Esophagus muscularis mucosa (tissue), 4 donors: ENCODE results near the gene DGCR8. TPM values are rescaled to one million over a fixed set of nuclear protein-coding genes. Genes with fewer than 3 reads are reported as not detected.

Experiments
- DNase-seq: peaks from one replicate; pipeline ENCODE4 v3.0.0-alpha.2; 2017; ENCODE audit errors: extremely low spot score
- H3K27ac ChIP-seq, 4 donors: fragments of 200-600 bp; sonication (generic); replicated peaks in 1 of 4; 1 replicate in 3 of 4; 2 replicates in 1 of 4; pipeline ENCODE4 v1.5.1; 2016 to 2019; ENCODE audit warnings: mild to moderate bottlenecking in 1 of 4
- H3K27me3 ChIP-seq, 4 donors: fragments of 200-600 bp; sonication (generic); one replicate each; pipeline versions ENCODE4 v1.5.1 to v1.6.0; 2016 to 2019
- H3K36me3 ChIP-seq, 4 donors: fragments of 200-600 bp; sonication (generic); one replicate each; pipeline ENCODE4 v1.5.1; 2016 to 2019
- H3K4me1 ChIP-seq, 4 donors: fragments of 200-600 bp; sonication (generic); one replicate each; pipeline ENCODE4 v1.5.1; 2016 to 2019
- H3K4me3 ChIP-seq, 4 donors: fragments of 200-600 bp; sonication (generic); 1 replicate in 2 of 4; 2 replicates in 2 of 4; pipeline ENCODE4 v1.5.1; 2016 to 2019; ENCODE audit warnings: mild to moderate bottlenecking in 4 of 4, moderate library complexity in 1 of 4
- H3K9me3 ChIP-seq, 4 donors: fragments of 200-600 bp; sonication (generic); 1 replicate in 3 of 4; 2 replicates in 1 of 4; pipeline ENCODE4 v1.5.1; 2016 to 2019
- CTCF ChIP-seq, 3 experiments: fragments of 200-600 bp in 2 of 3; fragments of 450-650 bp in 1 of 3; sonication (generic) in 2 of 3; IDR thresholded peaks; one replicate each; pipeline ENCODE4 v1.5.1; 2017 to 2019; ENCODE audit warnings: antibody characterized with exemption in 3 of 3, mild to moderate bottlenecking in 2 of 3, moderate library complexity in 1 of 3
- EP300 ChIP-seq: sonication (generic); formaldehyde crosslinking; IDR thresholded peaks from one replicate; pipeline ENCODE4 v1.6.1; 2017; ENCODE audit warnings: antibody characterized with exemption
- POLR2A ChIP-seq: fragments of 450-650 bp; IDR thresholded peaks from one replicate; pipeline ENCODE4 v1.6.1; 2017; ENCODE audit warnings: antibody characterized with exemption, moderate library complexity, mild to moderate bottlenecking, low read depth
- POLR2AphosphoS5 ChIP-seq, 2 donors: sonication (generic); formaldehyde crosslinking; IDR thresholded peaks; one replicate each; pipeline ENCODE4 v1.6.1; 2017; ENCODE audit warnings: antibody characterized with exemption in 2 of 2
- WGBS: methylation state at CpG from one replicate; pipeline ENCODE4 v1.1.5; 2018; 5-methylcytosine and 5-hydroxymethylcytosine counted together
- intact Hi-C: fragments of 100-400 bp; cut with DNase I; formaldehyde crosslinking; loops from one replicate; pipeline ENCODE4 v1.15.1; 2023
- total RNA-seq, 4 donors: library from RNA; depleted of rRNA; stranded (reverse); fragments of >200 nt; gene quantifications; one replicate each; pipeline versions ENCODE4 v1.1.0 to v1.2.1, GENCODE V29; 2016

Gene DGCR8
- total RNA-seq, 4 donors from 2014 or later = 16.9 to 26.6 (median 19.6) TPM

DNA sequence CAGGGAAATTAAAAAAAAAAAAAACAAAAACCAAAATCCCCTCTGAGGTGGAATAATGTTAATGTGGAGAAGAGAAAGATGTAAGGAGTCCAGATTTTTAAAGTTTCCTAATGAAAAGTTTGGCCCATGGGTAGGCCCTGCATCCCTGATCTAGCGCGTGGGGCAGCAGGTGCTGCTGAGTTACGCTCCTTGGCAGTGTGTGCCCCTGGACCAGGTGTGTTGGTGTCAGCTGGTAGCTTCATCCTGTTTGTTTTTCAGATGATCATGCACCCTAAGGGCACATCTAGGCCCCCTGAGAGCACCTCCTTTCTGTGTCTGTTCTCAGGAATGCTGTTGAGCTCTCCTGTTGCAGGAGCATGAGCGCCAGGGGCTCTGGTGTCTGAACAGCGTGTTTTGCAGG is 6.7 kb downstream of the DGCR8 start:
- TF ChIP-seq POLR2A = no peak
- WGBS = 94% methylated on average over 5 of the region's 5 CpGs
- DNase-seq = no peak
- no peaks in the 10 kb centered on the region for H3K27me3 ChIP-seq
- intact Hi-C loops = no loop called here
- peaks cover 58 to 63% (median 62%) of the 10 kb centered on the region in 4 donors for H3K36me3 ChIP-seq
- H3K9me3 ChIP-seq = no peaks in the 10 kb centered on the region
- no peak overlapping the region for H3K4me3 ChIP-seq
- H3K4me1 ChIP-seq = peaks cover 34 to 40% (median 35%) of the 10 kb centered on the region in 4 donors
- no peak overlapping the region for H3K27ac ChIP-seq

DNA sequence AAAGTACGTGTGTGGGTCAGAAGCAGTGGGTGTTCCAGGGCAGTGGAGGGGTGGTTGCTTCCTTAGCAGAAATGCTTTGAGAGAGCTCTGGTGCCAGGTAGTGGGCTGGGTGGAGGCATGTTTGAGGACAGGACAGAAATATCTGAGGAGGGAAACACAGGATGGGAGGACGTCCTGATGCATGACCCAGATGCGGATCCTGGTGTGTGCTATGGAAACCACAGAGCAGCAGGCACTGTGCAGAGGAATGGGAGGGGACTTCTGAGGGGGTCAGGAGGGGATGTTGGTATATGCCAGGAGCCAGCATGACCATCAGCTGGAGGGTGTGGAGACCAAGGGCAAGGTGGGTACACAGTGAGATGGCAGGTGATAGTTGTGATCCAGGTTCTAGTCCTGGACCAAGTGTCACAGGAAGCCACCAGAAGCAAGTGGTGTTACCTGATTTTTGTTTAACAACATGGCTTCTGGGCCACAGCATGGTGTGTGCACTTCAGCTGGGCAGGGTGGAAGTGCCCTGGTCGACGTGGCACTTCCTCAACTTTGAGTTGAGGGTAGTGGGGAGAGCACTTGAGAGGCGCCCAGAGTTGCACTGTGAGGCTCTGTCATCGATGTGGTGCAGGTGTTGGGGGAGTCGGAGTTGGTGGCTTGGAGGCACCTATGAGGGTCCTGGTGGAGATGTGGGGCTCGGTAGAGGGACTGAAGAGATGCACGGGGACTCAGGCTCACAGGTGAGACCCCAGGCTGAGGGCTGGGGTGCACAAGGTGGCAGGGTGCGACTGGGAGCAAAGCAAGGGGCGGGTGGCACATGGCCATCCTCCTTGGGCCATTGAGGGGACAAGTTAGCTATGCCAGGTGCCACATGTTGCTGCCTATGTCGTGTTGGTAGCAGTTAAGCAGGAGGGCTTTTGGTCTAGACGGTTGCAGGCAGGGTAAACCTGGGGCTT is 7.5 kb downstream of the DGCR8 start:
- no peak for DNase-seq
- Histone ChIP-seq H3K27ac (no peak overlapping the region), H3K9me3 (no peaks in the 10 kb centered on the region), H3K27me3 (no peaks in the 10 kb centered on the region), H3K36me3 (peaks cover 66 to 72% (median 71%) of the 10 kb centered on the region in 4 donors), H3K4me3 (no peak overlapping the region), H3K4me1 (peaks cover 26 to 32% (median 27%) of the 10 kb centered on the region in 4 donors)
- WGBS = 90% methylated on average over 11 of the region's 14 CpGs
- intact Hi-C loops = no loop called here
- TF ChIP-seq CTCF (IDR thresholded peaks at IDR 0.05) (no peak), EP300 (no peak), POLR2AphosphoS5 (IDR thresholded peaks at IDR 0.05) (no peak), POLR2A (no peak)

DNA sequence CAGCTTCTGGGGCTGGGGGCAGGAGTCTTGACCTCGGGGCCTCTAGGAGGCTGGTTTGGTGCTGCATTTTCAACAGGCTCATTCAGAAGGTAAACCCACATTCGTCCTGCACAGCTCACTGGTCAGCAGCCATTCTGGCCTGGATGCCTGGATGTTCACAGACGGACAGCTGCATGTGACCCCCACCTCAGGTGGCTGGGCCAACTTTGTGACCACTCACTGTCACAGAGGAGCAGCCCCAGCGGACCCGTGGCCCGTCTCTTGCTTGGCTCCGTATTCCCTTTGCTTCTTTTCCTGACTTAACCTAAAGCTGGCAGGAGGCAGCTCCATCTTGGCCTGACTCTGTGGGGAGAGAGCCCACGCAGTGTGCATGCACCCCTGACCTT is 8.2 kb downstream of the DGCR8 start:
- DNase-seq = no peak
- intact Hi-C loops = no loop called here
- no peak overlapping the region for H3K4me3 ChIP-seq
- TF ChIP-seq POLR2A = no peak
- TF ChIP-seq EP300 = no peak
- TF ChIP-seq CTCF (IDR thresholded peaks at IDR 0.05) = no peak
- no peak for TF ChIP-seq POLR2AphosphoS5 (IDR thresholded peaks at IDR 0.05)
- H3K36me3 ChIP-seq = peaks cover 73 to 78% (median 77%) of the 10 kb centered on the region in 4 donors
- H3K27me3 ChIP-seq = no peaks in the 10 kb centered on the region
- H3K4me1 ChIP-seq = peaks cover 19 to 25% (median 20%) of the 10 kb centered on the region in 4 donors
- no peaks in the 10 kb centered on the region for H3K9me3 ChIP-seq
- WGBS = 76% methylated on average over 3 of the region's 8 CpGs
- no peak overlapping the region for H3K27ac ChIP-seq

DNA sequence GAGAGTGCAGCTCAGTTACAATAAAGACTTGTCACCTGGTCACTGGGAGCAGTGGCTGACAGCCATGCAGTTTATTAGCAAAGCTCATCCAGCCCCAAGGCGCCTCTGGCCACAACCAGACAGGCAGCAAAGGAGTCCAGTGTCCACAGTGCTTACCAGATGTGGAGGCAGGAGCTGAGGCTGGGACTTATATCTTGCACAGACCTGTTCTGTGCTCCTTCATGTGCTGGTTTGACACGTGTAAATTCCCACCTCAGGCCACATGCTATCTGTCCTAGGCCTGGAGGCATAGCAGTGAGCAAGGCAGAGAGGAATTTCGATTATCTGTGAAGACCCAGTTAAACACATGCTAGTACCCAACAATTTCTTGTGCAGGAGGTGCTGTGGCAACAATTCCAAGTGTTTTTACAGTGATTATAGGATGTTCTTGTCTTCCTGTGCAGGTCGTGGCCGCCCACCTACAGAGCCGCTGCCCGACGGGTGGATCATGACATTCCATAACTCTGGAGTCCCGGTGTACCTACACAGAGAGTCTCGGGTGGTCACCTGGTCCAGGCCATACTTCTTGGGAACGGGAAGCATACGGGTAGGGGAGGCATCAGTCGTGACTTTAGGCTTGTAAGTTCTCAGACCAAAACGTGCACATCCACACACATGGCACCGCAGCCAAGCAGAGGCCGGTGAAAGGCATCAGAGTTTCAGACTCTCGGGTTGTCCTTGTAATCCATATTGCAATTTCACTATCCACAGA is 9.4 kb downstream of the DGCR8 start:
- TF ChIP-seq EP300 = no peak
- no peak for TF ChIP-seq CTCF (IDR thresholded peaks at IDR 0.05)

More for the DNA sequence above, 9.4 kb downstream of the DGCR8 start:
- 88% methylated on average over 17 of the region's 17 CpGs for WGBS
- no peak overlapping the region for H3K4me3 ChIP-seq
- H3K36me3 ChIP-seq = peaks cover 84 to 90% (median 89%) of the 10 kb centered on the region in 4 donors
- no peaks in the 10 kb centered on the region for H3K9me3 ChIP-seq
- no peak for DNase-seq
- H3K27ac ChIP-seq = no peak overlapping the region
- intact Hi-C loops = no loop called here
- H3K27me3 ChIP-seq = no peaks in the 10 kb centered on the region
- H3K4me1 ChIP-seq = peaks cover 8 to 15% (median 12%) of the 10 kb centered on the region in 4 donors
